T-helper 22 cell (primary cell): ENCODE data around the gene ICAM5.

ENCODE experiments used
- DNase-seq: peaks from one replicate; pipeline ENCODE4 v3.0.0-alpha.2; 2020; ENCODE audit warnings: low read depth

The ICAM5 gene

GRCh38 chr19:10292206-10292788, 2.5 kb downstream of the ICAM5 start:
- DNase-seq, result peak; percentile 38

- no peak for DNase-seq
Measured at GRCh38 chr19:10292789-10293636, 3.3 kb downstream of the ICAM5 start.

GRCh38 chr19:10293637-10294367, 4.0 kb downstream of the ICAM5 start:
- no peak for DNase-seq

- DNase-seq, result no peak
Measured at GRCh38 chr19:10294368-10294697, 4.6 kb downstream of the ICAM5 start.

GRCh38 chr19:10295305-10295846, 5.6 kb downstream of the ICAM5 start:
- peak; percentile 60 for DNase-seq

GRCh38 chr19:10295847-10296591, 6.3 kb downstream of the ICAM5 start:
- DNase-seq, result no peak

GRCh38 chr19:10299545-10300458, 10.1 kb downstream of the ICAM5 start:
- no peak for DNase-seq

- DNase-seq, result no peak
Measured at GRCh38 chr19:10305139-10305806, 15.5 kb downstream of the ICAM5 start.

GRCh38 chr19:10306327-10306726, 16.6 kb downstream of the ICAM5 start:
- DNase-seq, result no peak

GRCh38 chr19:10309423-10309822, 19.7 kb downstream of the ICAM5 start, which contains the start of gene ZGLP1:
TSS of gene ZGLP1 (minus strand) at chr19:10309815.
- DNase-seq, result no peak

- DNase-seq, result peak; percentile 85
Measured at GRCh38 chr19:10315335-10316214, 25.8 kb downstream of the ICAM5 start, which contains the start of gene FDX2. TSS of gene FDX2 (minus strand) at chr19:10316015. CDS start at chr19:10315996, 19 bp downstream.

- no peak for DNase-seq
Measured at GRCh38 chr19:10316229-10317044, 26.7 kb downstream of the ICAM5 start.

- DNase-seq, result no peak
Measured at GRCh38 chr19:10317045-10317856, 27.5 kb downstream of the ICAM5 start.

GRCh38 chr19:10317857-10318462, 28.2 kb downstream of the ICAM5 start:
- DNase-seq, result no peak

GRCh38 chr19:10318807-10319682, 29.3 kb downstream of the ICAM5 start:
- DNase-seq, result no peak
